Thyroid gland (tissue), 4 donors: Measurements from ENCODE around the gene ESR1.
"Not testable (repeated sequence)": the region's sequence is repeated elsewhere in the genome, so short reads cannot be mapped to it uniquely, and the experiment has no call there.

Experiments
- POLR2A ChIP-seq, 2 donors: fragments of 450-650 bp; IDR thresholded peaks; one replicate each; pipeline ENCODE4 v1.6.1; 2017; ENCODE audit warnings: antibody characterized with exemption in 2 of 2, mild to moderate bottlenecking in 2 of 2, moderate library complexity in 1 of 2
- TF ChIP-seq, protein P1 (sequence below), 6 experiments: fragments of 200-600 bp in 3 of 6; fragments of 450-650 bp in 3 of 6; sonication (generic) in 3 of 6; IDR thresholded peaks; one replicate each; pipeline ENCODE4 v1.5.1; 2016 to 2019; ENCODE audit warnings: antibody characterized with exemption in 6 of 6, mild to moderate bottlenecking in 2 of 6, inconsistent platforms in 1 of 6, moderate library complexity in 1 of 6

DNA sequence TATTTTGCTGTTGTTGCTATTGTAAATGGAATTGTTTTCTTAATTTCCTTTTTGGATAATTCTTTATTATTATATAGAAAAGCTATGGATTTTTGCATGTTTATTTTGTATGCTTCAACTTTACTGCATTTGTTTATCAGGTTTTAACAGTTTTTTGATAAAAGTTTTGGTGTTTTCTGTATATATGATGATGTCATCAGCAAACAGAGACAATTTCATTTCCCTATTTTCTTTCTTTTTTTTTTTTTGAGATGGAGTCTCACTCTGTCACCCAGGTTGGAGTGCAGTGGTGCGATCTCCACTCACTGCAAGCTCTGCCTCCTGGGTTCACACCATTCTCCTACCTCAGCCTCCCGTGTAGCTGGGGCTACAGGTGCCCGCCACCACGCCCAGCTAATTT is 156.9 kb downstream of the ESR1 start:
- not testable (repeated sequence) for TF ChIP-seq POLR2A (IDR thresholded peaks at IDR 0.05)
- TF ChIP-seq, protein P1, sequence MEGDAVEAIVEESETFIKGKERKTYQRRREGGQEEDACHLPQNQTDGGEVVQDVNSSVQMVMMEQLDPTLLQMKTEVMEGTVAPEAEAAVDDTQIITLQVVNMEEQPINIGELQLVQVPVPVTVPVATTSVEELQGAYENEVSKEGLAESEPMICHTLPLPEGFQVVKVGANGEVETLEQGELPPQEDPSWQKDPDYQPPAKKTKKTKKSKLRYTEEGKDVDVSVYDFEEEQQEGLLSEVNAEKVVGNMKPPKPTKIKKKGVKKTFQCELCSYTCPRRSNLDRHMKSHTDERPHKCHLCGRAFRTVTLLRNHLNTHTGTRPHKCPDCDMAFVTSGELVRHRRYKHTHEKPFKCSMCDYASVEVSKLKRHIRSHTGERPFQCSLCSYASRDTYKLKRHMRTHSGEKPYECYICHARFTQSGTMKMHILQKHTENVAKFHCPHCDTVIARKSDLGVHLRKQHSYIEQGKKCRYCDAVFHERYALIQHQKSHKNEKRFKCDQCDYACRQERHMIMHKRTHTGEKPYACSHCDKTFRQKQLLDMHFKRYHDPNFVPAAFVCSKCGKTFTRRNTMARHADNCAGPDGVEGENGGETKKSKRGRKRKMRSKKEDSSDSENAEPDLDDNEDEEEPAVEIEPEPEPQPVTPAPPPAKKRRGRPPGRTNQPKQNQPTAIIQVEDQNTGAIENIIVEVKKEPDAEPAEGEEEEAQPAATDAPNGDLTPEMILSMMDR (IDR thresholded peaks at IDR 0.05) = not testable (repeated sequence)
